Measurements from ENCODE around the gene COTL1.

Gene COTL1, protein sequence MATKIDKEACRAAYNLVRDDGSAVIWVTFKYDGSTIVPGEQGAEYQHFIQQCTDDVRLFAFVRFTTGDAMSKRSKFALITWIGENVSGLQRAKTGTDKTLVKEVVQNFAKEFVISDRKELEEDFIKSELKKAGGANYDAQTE

DNA sequence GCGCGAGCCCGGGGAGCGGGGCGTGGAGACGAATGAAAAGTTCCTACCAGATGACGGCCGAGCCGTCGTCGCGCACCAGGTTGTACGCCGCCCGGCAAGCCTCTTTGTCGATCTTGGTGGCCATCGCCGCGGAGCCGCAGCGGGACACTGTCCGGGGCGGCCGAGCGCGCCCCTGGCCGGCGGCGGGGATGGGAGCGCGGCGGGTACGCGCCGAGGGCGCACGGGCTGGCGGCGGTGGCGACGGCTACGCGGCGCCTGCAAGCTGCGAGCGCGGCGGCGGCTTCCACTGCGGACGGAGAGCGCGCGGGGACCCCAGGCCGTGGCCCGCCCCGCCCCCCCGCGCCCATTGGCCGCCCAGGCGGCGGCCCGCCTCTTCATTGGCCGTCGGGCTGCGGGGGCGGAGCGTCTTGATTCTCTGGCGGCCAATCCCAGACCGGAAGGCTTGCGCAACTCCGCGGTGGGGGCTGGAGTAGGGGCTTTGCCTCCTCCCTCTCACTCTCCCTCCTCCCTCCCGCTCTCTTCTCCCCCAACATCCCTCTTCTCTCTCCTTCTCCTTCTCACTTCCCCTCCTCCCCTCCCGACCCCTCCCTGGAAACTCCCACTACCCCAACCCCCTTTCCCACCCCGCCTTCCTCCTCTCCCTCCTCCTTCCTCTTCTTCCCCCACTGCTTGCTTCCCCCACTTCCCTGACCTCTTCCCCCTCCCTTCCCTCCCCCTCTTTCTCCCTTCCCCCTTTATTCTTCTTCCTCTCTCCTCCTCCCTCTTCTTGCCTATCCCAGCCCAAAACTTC is at the start of gene COTL1:
Gene COTL1 (minus strand): TSS at position 288 of the 790 bp plus-strand sequence. CDS start 164 bp downstream, at position 124.
- peak; percentile 98 for DNase-seq (ENCODE audit: low read depth in 2 of 2)

DNA sequence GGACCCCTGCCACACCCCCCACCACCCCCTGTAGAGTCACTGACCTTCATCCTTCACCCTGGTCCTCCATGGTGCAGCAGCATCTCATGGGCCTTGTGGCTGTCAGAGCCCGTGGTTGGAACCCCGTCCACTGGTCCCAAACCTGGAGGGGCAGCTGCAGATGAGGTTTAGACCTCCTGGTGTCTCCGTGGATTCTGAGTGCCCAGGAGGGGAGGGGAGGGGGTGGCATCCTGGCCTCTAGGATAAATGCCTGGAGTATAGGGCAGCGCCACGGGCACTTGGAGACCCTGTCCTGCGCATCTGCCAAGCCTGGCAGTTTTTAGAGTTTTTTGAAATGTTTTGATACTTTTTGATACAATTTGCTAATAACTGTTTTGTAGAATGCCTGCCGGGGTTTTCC is 48.0 kb upstream of the COTL1 start:
- no peak for DNase-seq (ENCODE audit: low read depth in 2 of 2)

DNA sequence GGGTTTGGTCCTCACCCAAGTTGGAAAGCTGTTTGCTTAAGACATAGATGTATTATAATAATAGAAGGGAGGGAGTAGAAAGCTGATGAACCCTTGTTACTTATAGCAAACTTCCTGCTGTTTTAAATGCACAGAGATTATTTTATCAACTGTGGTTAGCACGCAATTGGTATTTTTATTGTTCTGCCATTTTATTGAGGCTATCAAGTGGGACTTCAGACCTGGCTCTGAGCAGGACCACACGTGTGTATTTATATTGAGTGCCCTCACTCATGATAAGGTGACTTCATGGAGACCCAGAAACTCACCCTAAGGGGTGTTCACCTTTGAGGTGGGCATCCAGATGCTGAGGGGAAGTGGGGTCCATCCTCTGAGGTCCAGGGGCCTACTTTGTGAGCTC is 47.5 kb upstream of the COTL1 start:
- DNase-seq (ENCODE audit: low read depth in 2 of 2): no peak

DNA sequence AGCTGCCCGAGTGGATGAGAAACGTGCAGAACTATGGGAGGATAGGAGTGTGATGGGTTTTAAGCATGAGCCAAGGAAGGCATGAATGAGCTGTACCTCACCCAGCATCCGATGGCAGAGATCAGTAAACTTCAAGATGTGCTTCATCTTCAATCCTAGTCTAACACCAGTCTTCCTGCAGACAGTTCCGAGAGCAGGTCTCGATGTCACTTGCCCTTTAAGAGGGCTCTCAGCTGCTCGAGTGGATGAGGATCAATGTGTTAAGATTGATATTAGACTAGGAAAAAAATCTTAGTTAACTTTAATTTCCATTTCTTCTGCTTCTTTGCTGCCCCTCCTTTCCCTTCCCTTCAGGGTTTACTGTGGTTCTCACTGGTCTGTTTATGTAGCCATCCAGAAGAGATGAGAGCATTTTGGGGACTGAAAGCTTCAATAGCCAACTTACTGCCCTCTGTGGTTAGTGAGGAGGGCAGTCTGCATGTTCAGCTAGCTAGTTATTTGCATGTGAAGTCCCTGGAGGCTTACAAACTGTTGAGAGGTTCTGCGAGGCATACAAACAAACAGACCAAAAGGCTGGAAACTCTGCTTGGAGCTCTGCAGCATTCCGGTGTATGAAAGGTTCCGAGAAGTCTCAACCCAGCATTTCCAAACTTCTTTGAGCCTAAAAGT is 45.7 kb upstream of the COTL1 start:
- DNase-seq (ENCODE audit: low read depth in 2 of 2): no peak

DNA sequence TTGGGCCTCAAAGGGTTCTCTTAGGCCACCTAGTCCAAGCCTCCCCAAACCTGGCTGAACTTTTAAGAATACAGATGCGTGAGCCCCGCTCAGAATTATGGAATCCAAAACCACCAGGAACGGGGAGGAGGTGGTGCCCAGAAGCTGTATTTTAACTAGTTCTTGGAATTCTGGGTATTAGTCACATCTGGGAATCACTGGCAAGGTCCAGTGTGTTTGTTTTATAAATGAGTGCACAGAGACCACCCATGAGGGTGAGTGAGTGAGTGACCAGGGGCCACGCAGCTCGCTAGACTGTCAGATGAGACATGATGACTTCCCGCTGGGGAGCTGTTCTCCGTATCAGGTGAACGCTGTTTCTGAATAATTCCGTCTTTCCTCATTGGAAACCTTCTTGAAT is 44.6 kb upstream of the COTL1 start:
- DNase-seq (ENCODE audit: low read depth in 2 of 2): no peak

DNA sequence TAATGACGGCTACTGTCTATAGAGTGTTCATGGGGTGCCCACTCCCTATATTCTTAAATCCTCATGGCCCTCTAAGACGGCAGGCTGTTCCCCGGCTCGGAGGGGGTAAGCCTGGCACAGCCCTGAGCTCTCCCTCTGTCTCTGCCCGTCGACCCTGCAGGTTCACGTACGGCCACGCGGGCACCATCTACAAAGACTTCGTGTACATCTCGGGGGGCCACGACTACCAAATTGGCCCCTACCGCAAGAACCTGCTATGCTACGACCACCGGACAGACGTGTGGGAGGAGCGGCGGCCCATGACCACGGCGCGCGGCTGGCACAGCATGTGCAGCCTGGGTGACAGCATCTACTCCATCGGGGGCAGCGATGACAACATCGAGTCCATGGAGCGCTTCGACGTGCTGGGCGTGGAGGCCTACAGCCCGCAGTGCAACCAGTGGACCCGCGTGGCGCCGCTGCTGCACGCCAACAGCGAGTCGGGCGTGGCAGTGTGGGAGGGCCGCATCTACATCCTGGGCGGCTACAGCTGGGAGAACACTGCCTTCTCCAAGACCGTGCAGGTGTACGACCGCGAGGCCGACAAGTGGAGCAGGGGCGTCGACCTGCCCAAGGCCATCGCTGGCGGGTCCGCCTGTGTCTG is 43.7 kb upstream of the COTL1 start:
- DNase-seq (ENCODE audit: low read depth in 2 of 2): no peak

DNA sequence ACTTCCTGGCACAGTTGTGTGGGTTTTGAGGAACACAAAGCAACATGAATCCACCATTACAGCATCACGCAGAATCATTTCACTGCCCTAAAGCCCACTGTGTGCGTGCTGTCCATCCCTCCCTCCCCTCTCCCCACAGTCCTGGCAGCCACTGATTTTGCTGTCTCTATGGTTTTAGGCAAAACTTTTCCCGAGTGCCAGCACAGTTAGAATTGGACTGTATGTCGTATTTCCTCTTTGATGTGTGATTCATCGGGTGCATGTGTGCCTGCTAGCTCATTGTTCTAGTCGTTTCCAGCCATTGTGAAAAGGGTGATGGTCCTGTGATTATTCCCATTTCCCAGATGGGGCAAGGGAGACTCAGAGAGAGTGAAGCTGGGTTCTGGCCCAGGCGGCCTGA is 43.1 kb upstream of the COTL1 start:
- DNase-seq (ENCODE audit: low read depth in 2 of 2): no peak

DNA sequence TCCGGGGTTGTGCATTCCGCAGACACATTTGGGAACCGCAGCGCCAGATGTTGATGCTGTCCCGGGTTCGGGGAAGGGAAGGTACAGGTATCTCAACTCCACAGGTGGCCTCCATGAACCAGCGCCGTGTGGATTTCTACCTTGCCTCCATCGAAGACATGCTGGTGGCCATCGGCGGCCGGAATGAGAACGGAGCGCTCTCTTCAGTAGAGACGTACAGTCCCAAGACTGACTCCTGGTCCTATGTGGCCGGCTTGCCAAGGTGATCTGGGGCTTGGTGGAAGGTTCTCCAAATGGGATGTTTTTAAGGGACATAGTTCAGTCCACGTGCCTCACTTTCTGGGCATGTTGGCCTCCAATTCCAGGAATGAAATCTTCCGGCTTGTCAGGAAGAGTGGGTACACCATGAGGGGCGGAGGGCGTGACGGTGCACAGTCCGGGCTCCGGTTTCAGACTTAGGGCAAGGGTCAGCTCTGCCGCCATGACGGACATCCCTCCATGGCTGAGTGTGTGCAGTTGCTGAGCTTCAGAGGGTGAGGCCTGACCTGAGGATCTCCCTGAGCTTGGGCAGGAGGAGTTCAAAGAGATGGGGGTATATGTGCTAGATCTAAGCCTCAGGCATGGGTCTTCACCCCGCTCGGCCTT is 41.9 kb upstream of the COTL1 start:
- no peak for DNase-seq (ENCODE audit: low read depth in 2 of 2)

DNA sequence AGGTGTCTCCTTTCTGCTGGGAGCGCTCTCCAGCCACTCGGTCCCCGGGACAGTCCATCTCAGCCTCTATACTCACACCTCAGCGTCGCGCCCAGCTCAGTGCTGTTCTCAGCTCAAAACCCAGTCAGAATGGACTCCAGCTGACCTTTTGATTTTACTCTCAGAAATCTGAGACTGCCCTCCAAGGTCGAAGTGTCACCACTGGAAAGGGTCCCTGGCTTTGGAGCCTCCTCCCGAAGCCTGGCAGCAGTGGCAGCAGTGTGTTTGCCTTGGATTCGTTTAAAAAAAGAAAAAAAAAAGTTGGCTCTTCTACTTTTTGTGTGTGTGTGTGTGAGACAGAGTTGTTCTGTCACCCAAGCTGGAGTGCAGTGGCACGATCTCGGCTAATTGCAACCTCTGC is 40.8 kb upstream of the COTL1 start:
- DNase-seq (ENCODE audit: low read depth in 2 of 2): no peak

DNA sequence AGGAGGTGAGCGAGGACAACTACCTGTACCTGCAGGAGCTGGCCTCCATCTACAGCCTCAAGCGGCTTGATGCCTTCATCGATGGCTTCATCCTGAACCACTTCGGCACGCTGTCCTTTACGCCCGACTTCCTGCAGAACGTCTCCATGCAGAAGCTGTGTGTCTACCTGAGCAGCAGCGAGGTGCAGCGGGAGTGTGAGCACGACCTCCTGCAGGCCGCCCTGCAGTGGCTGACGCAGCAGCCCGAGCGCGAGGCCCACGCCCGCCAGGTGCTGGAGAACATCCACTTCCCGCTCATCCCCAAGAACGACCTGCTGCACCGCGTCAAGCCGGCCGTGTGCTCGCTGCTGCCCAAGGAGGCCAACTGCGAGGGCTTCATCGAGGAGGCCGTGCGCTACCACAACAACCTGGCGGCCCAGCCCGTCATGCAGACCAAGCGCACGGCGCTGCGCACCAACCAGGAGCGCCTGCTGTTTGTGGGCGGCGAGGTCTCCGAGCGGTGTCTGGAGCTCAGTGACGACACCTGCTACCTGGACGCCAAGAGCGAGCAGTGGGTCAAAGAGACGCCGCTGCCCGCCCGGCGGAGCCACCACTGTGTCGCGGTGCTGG is 39.5 kb upstream of the COTL1 start:
- no peak for DNase-seq (ENCODE audit: low read depth in 2 of 2)

DNA sequence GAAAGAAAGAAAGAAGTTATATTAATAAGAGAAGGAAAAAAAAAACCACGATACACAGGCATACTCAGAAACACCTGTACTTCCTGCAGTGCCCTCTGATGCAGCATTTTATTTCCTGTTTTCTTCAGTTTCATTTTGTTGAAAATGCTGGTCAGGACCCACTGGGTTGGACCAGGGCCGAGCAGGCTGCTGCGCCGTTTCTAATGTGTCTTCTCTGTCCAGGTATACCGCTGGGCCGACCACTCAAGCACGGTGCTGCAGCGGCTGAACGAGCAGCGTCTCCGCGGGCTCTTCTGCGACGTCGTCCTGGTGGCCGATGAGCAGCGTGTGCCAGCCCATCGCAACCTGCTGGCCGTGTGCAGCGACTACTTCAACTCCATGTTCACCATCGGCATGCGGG is 38.8 kb upstream of the COTL1 start:
- DNase-seq (ENCODE audit: low read depth in 2 of 2): no peak

DNA sequence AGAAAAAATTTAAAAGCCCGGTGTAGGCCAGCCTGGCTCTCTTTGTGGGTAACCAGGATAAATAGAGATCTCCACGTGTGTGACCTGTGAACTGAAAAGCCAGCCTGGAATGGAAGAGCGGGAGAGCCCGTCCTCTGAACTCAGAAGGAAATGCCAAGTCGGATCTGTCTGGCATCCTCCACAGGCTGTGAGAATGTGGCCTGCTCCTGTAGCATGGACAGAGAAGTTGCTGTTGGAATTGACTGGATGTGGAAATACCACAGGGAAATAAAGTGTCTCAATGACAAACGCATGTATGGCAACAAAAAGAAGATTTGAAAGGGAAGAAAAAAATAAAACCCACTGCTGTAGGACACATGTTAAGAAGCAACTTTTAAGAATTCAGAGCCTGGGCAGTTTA is 37.1 kb upstream of the COTL1 start:
- DNase-seq (ENCODE audit: low read depth in 2 of 2): no peak

DNA sequence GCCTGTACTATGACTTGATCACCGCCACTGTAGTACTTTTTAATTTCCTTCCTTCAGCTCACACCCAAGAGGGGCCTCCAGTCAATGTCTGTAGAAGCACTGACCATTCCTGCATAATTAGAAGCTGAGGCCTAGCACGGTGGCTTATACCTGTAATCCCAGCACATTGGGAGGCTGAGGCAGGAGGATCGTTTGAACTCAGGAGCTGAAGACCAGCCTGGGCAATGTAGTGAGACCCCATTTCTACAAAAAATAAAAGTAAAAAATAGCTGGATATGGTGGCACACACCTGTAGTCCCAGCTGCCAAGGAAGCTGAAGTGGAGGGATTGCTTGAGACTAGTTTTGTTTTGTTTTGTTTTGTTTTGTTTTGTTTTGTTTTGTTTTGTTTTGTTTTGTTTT is 36.4 kb upstream of the COTL1 start:
- no peak for DNase-seq (ENCODE audit: low read depth in 2 of 2)

DNA sequence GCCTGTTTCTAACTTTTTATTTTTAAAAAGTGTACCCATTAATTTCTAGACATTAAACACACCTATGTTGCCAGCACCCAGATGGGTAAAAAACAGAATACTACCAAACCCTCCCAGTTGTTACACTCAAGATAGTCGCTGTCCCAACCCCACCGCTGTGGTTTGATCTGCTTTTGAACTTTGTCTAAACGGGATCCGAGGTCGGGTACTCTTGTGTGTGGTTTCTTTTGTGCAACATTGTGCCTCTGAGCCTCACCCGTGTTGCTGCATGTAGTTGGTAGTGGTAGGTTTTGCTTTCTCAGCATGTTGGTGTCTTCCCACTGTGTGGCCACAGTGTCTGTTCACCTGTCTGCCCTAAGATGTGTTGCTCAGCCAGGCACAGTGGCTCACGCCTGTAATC is 34.7 kb upstream of the COTL1 start:
- DNase-seq (ENCODE audit: low read depth in 2 of 2): no peak

DNA sequence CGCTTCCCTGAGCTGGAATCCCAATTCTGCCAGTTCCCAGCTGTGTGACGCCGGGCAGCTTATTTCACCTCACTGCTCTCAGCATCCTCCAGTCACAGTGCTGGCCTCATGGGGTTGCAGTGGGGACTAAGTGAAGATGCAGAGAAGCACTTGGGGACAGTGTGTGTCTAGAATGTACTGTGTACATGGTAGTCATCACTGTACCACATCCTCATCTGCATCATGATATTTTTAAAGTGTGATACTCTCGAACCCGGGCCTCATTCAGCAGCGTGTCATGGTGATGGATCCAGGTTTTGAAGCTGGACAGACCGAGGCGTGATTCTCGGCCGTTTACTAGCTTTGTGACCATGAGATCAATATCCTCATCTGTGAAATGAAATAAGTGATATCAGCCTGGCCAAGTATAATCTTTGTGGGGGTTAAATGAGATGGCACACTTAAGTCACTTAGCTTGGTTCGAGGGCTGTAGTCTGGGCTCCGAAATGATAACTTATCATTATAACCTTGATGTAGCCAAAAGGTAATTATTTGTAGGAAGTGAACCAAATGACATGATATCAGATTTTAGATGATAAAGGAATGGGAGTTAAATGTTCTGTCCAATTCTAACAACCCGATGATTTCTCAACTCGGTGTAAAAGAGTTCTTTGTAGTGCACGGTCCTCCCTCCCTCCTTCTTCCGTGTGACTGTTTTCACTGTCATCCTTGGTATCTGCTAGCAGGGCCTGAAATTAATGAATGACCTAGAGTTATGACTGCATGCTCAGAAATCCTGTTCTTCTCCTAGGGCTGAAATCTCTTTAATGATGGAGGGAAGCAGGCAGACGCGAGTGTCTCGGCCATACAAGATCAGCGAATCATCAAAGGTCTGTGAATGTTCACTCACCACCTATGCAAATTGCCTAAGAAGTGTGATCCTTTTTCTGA is 32.4 kb upstream of the COTL1 start:
- peak; percentile 55 to 56 for DNase-seq (ENCODE audit: low read depth in 2 of 2)

DNA sequence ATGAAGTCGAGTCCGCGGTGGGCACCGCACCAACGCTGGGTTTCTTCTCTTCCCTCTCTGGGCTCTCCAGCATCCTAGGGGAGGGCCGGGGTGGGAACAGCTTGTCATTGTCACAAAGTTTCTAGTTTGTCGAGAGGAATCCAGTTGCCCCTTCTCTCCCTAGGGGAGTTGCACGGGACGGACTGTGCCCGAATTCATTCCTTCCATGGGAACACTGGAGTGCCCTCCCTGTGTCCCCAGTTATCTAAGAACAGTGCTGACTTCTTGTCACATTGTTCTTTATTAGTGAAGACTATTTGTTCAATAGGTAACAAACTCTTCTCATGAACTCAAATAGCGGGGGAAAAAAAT is 31.6 kb upstream of the COTL1 start:
- DNase-seq (ENCODE audit: low read depth in 2 of 2): no peak

DNA sequence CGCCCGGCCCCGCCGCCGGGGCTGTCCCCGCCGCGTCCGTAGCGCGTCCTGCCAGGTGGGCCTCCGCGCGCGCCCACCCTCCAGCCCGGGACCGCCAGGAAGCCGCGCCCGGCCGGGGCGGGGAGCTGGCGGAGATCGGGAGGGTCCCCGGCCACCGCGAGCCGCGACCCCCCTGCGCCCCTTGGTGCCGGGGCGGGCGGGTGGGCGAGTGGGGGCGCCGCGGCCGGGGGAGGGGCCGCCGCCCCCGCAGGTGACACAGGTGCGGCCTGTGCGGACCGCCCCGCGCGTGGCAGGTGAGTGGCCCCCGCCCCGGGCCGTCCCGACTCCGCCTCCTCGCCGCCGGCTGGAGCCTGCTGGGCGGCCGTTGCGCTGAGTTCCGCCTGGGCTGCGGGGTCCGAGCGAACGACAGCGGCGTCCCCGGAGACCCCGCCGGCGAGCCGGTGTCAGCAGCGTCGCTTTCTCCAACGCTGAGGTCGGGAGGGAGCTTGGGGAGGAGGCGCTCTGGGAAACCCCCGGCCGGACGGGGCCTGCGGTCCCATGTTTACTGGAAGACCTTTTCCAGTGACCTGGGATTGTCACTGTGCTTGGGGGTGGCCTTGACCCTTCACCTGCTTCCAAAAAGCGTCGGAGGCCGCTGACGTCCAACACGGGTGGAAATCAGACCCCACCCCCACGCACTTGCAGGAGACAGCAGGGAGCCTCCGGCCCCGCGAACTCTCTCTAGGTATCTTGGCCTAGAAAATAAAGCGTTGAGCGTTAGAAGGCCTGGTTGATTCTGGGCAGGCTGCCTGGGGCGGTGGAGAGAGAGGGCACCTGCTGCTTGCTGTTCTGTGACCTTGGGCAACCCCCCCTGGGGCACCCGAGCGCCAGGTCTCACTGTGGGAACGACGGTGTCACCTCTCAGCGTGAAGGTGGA is 31.0 kb upstream of the COTL1 start:
- DNase-seq (ENCODE audit: low read depth in 2 of 2): no peak

DNA sequence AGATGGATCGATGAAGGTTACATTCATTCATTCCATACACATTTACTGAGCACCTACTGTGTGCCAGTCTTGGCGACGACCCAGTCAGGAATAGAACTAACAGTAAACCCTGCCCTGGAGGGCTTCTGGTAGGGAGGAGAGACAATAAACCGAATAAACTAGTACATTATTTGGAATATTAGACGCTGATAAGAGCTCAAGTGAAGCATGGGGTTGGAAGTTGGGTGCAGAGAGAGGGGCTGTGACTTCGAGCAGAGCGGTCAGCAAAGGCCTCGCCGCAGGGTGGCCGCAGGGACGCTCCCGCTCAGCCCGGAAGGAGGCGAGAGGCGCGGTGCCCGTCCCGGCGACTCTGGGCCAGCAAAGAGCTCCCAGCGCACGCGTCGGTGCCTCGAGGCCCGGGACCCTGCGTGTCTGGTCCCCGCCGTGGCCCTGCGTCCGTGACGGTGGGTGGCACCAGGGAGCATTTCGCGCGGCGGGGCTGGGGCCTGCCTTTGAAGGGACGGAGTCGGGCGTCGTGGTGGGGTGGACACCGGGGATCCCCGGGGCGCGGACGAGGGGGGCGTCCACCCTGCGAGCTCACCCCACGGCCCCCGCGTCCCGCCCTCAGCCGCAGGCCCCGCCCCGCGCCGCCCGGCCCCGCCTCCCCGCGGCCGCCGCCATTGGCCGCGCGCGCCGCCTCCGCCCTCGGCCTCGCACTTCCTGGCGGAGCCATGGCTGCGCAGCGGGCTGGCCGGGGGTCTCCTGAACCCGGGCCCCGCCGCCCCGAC is 30.1 kb upstream of the COTL1 start, which contains the start of gene KLHL36:
Gene KLHL36 (plus strand): TSS at position 684 of the 767 bp plus-strand sequence. CDS start 2,357 bp downstream, outside the sequence.
- DNase-seq (ENCODE audit: low read depth in 2 of 2): no peak

DNA sequence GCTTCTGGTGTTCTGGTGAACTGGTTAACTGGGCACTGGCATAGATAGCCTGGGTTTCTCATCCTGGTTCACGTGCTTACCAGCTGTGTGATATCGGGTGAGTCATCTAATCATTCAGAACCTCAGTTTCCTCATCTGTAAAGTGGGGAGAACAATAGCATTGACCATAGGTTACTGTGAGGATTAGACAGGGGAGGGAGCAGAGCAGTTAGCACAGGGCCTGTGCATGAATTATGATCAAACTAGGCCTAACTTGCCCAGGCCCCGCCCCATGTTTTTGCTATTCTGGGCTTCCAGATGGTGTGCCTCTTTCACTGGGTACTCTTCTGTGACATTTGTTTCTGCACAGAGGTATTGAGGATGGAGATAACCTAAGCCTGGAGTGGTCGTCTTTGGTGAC is 25.8 kb upstream of the COTL1 start:
- no peak for DNase-seq (ENCODE audit: low read depth in 2 of 2)
